Mucosa of gallbladder (tissue), 1 donor: ENCODE data around the gene PSMA5. TPM values are rescaled to one million over a fixed set of nuclear protein-coding genes. Genes with fewer than 3 reads are reported as not detected.

ENCODE experiments used
- DNase-seq: peaks from one replicate; pipeline ENCODE4 v3.0.0-alpha.2; 2020; ENCODE audit warnings: low spot score
- total RNA-seq: library from RNA; stranded (reverse); gene quantifications from one replicate; pipeline ENCODE4 v1.2.1, GENCODE V29; 2021
- donor health status: DM: no; HTN: no; CAD: no.

Gene PSMA5
- total RNA-seq, 1 donor from 2014 or later: 58.5 TPM

GRCh38 chr1:109369167-109369746, 57.0 kb downstream of the PSMA5 start:
- DNase-seq: no peak

- DNase-seq: no peak
These were observed 57.8 kb downstream of the PSMA5 start for GRCh38 chr1:109368464-109368863.

GRCh38 chr1:109367626-109368025, 58.6 kb downstream of the PSMA5 start:
- DNase-seq: no peak

GRCh38 chr1:109365642-109366204, 60.5 kb downstream of the PSMA5 start:
- peak; percentile 63 for DNase-seq

GRCh38 chr1:109361649-109362048, 64.6 kb downstream of the PSMA5 start:
- no peak for DNase-seq

- DNase-seq: no peak
These were observed 65.2 kb downstream of the PSMA5 start for GRCh38 chr1:109361069-109361468.

- DNase-seq: no peak
These were observed 68.6 kb downstream of the PSMA5 start for GRCh38 chr1:109357616-109358015.

GRCh38 chr1:109356915-109357314, 69.3 kb downstream of the PSMA5 start:
- no peak for DNase-seq

- no peak for DNase-seq
These were observed 69.7 kb downstream of the PSMA5 start for GRCh38 chr1:109356505-109356904.

- DNase-seq: no peak
These were observed 71.3 kb downstream of the PSMA5 start for GRCh38 chr1:109354929-109355328.

- DNase-seq: no peak
These were observed 74.8 kb downstream of the PSMA5 start for GRCh38 chr1:109351457-109351856.

GRCh38 chr1:109350655-109351054, 75.6 kb downstream of the PSMA5 start:
- no peak for DNase-seq

- no peak for DNase-seq
These were observed 76.1 kb downstream of the PSMA5 start for GRCh38 chr1:109350182-109350581.

Other genes with a start within 250 kb of the PSMA5 start
- 113 TPM for gene SARS1, start 212.5 kb downstream of the PSMA5 start, total RNA-seq
- gene CELSR2, start 176.9 kb downstream of the PSMA5 start, total RNA-seq: 20.9 TPM
- gene PSRC1, start 143.3 kb downstream of the PSMA5 start, total RNA-seq: 7.4 TPM
- 0.20 TPM for gene MYBPHL, start 119.4 kb downstream of the PSMA5 start, total RNA-seq
- gene SORT1, start 28.5 kb downstream of the PSMA5 start, total RNA-seq: 96.7 TPM
- 3.1 TPM for gene SYPL2, start 40.1 kb upstream of the PSMA5 start, total RNA-seq
- gene ATXN7L2, start 57.5 kb upstream of the PSMA5 start, total RNA-seq: 5.4 TPM
- gene CYB561D1, start 67.6 kb upstream of the PSMA5 start, total RNA-seq: 18.5 TPM
- 15.6 TPM for gene AMIGO1, start 83.3 kb upstream of the PSMA5 start, total RNA-seq
- 0.29 TPM for gene GPR61, start 113.4 kb upstream of the PSMA5 start, total RNA-seq
- 6.7 TPM for gene GNAI3, start 122.2 kb upstream of the PSMA5 start, total RNA-seq
- gene GNAT2, start 193.2 kb upstream of the PSMA5 start, total RNA-seq: not detected
- gene AMPD2, start 193.4 kb upstream of the PSMA5 start, total RNA-seq: 171 TPM
- 44.1 TPM for gene GSTM4, start 229.7 kb upstream of the PSMA5 start, total RNA-seq
- gene GSTM2, start 241.6 kb upstream of the PSMA5 start, total RNA-seq: 69.9 TPM